Measurements from ENCODE around the gene ZNF219. TPM values are rescaled to one million over a fixed set of nuclear protein-coding genes. Genes with fewer than 3 reads are reported as not detected.

Gene ZNF219
- 141 and 143 TPM in 2 replicates for total RNA-seq
- long read RNA-seq, partial matches to known transcripts: 0 of 6 reads
- long read RNA-seq, other reads (novel, unspliced or antisense): 6 of 6 reads

DNA sequence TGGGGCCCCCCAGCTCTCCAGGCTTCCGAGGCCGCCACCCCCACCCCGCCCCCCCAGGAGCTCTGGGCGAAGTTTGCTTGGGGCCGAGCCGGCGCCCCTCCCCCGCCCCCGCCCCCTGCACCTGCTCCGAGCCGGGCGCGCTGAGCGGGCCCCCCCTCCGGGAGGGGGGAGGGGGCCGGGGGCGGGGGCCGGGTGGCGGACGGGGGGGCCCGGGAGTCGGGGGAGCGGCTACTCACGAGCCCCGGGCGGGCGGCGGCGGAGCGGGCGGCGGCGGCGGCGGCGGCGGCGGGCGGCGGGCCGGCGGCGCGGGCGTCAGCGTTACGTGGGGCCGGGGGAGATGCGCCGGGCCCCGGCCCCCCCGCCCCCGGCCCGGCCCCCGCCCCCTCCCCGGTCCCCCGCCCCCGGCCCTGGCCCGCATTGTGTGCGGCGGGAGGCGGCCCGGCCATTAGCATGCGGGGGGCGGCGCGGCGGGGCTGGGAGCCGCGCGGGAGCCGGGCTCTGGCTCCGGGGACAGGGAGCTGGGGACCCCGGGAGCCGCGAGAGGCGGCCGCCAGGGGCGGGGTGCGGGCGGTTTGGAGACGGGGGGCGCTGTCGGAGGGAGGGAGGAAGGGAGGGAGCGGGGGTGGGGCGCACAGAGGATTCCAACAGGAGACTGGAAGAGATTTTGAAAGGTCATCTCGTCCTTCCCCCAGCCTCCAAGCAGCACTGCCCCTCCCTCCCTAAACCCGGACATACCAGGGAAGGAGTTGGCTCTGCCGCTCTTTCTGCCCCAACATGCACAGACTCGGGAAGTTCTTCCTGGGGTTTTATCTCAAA, at the start of gene ZNF219:
TSS of gene ZNF219 (minus strand) at position 580 of the 816 bp plus-strand sequence. CDS start 5,064 bp downstream, outside the sequence.
- TF ChIP-seq, protein P1, sequence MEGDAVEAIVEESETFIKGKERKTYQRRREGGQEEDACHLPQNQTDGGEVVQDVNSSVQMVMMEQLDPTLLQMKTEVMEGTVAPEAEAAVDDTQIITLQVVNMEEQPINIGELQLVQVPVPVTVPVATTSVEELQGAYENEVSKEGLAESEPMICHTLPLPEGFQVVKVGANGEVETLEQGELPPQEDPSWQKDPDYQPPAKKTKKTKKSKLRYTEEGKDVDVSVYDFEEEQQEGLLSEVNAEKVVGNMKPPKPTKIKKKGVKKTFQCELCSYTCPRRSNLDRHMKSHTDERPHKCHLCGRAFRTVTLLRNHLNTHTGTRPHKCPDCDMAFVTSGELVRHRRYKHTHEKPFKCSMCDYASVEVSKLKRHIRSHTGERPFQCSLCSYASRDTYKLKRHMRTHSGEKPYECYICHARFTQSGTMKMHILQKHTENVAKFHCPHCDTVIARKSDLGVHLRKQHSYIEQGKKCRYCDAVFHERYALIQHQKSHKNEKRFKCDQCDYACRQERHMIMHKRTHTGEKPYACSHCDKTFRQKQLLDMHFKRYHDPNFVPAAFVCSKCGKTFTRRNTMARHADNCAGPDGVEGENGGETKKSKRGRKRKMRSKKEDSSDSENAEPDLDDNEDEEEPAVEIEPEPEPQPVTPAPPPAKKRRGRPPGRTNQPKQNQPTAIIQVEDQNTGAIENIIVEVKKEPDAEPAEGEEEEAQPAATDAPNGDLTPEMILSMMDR (conservative IDR thresholded peaks at IDR 0.05): no peak
- Mint-ChIP-seq H3K9me3 (no peaks in the 10 kb centered on the region), H3K27ac (ENCODE audit: unreplicated experiment) (peak within 1 kb of the TSS; percentile 99), H3K4me3 (peak within 1 kb of the TSS; percentile 97), H3K4me1 (peaks cover 69% of the 10 kb centered on the region), H3K27me3 (ENCODE audit: low read depth) (peaks cover 16% of the 10 kb centered on the region), H3K36me3 (ENCODE audit: low read depth) (peaks cover 7% of the 10 kb centered on the region)
- DNase-seq (ENCODE audit: low read depth, low spot score): peak; percentile 56

DNA sequence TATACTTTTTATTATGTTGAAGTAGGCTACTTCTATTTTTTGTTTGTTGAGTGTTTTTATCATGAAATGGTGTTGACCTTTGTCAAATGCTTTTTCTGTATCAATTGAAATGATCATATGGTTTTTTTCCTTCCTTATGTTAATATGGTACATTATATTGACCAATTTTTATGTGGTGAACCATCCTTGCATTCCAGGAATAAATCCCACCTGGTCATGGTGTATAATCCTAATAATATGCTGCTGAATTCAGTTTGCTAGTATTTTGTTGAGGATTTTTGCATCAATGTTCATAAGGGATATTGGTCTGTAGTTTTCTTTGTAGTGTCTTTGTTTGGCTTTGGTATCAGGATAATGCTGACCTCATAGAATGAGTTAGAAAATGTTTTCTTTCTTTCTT, 47.0 kb upstream of the ZNF219 start:
- Mint-ChIP-seq H3K9me3 (peaks cover 6% of the 10 kb centered on the region), H3K36me3 (ENCODE audit: low read depth) (no peaks in the 10 kb centered on the region), H3K27me3 (ENCODE audit: low read depth) (peaks cover 7% of the 10 kb centered on the region), H3K27ac (ENCODE audit: unreplicated experiment) (no peak overlapping the region), H3K4me1 (no peaks in the 10 kb centered on the region), H3K4me3 (no peak overlapping the region)
- DNase-seq (ENCODE audit: low read depth, low spot score): no peak
- TF ChIP-seq, protein P1 (conservative IDR thresholded peaks at IDR 0.05): no peak

DNA sequence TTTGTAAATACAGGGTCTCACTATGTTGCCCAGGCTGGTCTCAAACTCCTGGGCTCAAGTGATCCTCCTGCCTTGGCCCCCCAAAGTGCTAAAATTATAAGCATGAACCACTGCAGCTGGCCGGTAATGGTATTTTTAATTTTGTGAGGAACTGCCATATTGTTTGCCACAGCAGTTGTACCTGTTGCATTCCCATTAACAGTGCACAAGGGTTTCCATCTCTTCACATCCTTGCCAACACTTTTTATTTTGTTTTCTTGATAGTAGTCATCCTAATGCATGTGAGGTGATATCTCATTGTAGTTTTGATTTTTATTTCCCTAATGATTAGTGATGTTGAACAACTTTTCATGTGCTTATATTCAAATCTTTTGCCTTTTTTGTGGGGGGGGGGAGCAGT, 43.9 kb upstream of the ZNF219 start:
- Mint-ChIP-seq H3K27ac (ENCODE audit: unreplicated experiment) (no peak overlapping the region), H3K27me3 (ENCODE audit: low read depth) (peaks cover 2% of the 10 kb centered on the region), H3K9me3 (peaks cover 6% of the 10 kb centered on the region), H3K36me3 (ENCODE audit: low read depth) (no peaks in the 10 kb centered on the region), H3K4me1 (no peaks in the 10 kb centered on the region), H3K4me3 (no peak overlapping the region)
- TF ChIP-seq, protein P1 (conservative IDR thresholded peaks at IDR 0.05): no peak
- DNase-seq (ENCODE audit: low read depth, low spot score): no peak

DNA sequence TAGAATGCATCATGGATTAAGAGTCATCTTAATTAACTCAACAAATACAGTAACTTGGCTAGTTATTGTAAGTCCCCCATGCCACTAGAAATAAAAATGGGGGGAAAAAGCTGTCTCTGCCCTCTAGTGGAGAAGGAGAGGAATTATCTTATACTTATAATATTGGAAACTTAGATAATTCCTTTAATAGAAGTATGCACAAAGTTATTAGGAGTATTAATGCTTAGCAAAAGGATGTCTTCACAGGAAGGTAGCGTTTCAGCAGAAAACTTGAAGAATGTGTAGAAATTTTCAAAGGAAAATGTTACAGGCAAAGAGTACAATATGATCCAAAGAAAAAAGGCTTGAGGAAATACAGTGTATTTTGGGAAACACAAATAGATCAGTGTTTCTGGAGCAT, 37.6 kb upstream of the ZNF219 start:
- peaks cover 3% of the 10 kb centered on the region for H3K9me3 Mint-ChIP-seq
- no peak for DNase-seq (ENCODE audit: low read depth, low spot score)
- H3K4me3 Mint-ChIP-seq: no peak overlapping the region
- peaks cover 7% of the 10 kb centered on the region for H3K4me1 Mint-ChIP-seq
- H3K27me3 Mint-ChIP-seq (ENCODE audit: low read depth): no peaks in the 10 kb centered on the region
- TF ChIP-seq, protein P1 (conservative IDR thresholded peaks at IDR 0.05): peak; percentile 78
- no peaks in the 10 kb centered on the region for H3K36me3 Mint-ChIP-seq (ENCODE audit: low read depth)
- no peak overlapping the region for H3K27ac Mint-ChIP-seq (ENCODE audit: unreplicated experiment)

DNA sequence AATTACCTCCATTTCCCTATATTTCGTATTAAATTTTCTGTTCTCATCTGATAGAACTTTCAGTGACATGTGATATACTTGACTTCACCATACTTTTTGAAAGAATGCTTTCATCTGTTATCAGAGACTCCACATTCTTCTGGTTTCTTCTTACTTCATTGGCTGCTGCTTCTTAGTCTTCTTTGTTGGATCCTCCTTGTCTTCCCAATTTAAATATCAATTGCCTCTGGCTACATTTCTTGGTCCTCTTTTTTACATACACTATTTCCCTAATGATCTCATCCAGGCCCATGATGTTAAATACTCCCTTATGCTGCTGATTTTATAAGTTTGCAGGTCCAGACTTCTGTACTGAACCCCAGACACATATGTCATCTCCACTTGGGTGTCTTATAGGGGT, 35.4 kb upstream of the ZNF219 start:
- DNase-seq (ENCODE audit: low read depth, low spot score): no peak
- H3K27ac Mint-ChIP-seq (ENCODE audit: unreplicated experiment): no peak overlapping the region

More for the DNA sequence above, 35.4 kb upstream of the ZNF219 start:
- TF ChIP-seq, protein P1 (conservative IDR thresholded peaks at IDR 0.05): no peak
- no peaks in the 10 kb centered on the region for H3K27me3 Mint-ChIP-seq (ENCODE audit: low read depth)
- H3K36me3 Mint-ChIP-seq (ENCODE audit: low read depth): no peaks in the 10 kb centered on the region
- peaks cover 7% of the 10 kb centered on the region for H3K4me1 Mint-ChIP-seq
- peaks cover 5% of the 10 kb centered on the region for H3K9me3 Mint-ChIP-seq
- no peak overlapping the region for H3K4me3 Mint-ChIP-seq
